ENCODE data around the gene PECR. TPM values are rescaled to one million over a fixed set of nuclear protein-coding genes. Genes with fewer than 3 reads are reported as not detected.

Gene PECR
- total and polyA plus RNA-seq, 10 donors = 5.0 to 16.9 (median 9.9) TPM

DNA sequence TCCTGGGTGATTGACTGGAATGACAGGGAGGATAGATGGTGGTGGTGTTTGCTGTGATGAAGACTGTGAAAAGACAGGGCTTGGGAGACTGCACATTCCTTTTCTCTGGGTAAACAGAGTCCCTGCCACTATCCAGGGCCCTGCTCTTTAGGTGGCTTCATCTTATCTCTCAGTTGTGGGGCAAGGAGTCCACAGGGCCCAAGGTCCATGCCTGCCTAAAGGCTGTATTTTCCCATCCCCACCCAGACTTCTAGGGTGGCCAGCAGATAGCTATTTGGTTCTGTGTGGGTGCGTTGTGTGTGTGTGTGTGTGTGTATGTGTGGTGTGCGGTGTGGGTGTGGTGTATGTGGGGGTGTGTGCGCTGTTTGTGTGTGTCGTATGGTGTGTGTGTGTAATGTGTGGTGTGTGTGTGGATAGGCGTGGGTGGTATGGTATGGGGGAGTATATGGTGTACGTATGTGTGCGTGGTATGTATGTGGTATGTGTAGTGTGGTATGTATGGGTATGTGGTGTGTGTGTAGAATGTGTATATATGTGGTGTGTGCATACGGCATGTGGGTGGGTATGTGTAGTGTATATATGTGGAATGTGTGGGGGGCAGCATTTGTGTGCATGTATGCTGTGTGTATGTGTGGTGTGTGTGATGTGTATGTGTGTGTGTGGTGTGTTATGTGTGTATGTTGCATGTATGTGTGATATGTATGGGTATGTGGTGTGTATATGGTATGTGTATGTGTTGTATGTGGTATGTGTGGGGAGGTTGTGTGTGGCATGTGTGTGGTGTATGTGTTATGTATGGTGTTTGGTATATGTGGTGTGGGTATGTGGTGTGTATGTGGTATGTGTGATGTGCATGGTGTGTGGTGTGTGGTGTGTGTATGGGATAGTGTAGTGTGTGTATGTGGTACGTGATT lies 17.1 kb upstream of the PECR start:
- Histone ChIP-seq H3K27ac (no peak overlapping the region), H3K4me1 (no peaks in the 10 kb centered on the region), H3K36me3 (peaks cover 0 to 20% (median 3%) of the 10 kb centered on the region in 6 donors), H3K9me3 (no peaks in the 10 kb centered on the region), H3K4me3 (no peak overlapping the region), H3K27me3 (replicated peaks in 1 of 7) (no peaks in the 10 kb centered on the region)
- TF ChIP-seq, protein P1, sequence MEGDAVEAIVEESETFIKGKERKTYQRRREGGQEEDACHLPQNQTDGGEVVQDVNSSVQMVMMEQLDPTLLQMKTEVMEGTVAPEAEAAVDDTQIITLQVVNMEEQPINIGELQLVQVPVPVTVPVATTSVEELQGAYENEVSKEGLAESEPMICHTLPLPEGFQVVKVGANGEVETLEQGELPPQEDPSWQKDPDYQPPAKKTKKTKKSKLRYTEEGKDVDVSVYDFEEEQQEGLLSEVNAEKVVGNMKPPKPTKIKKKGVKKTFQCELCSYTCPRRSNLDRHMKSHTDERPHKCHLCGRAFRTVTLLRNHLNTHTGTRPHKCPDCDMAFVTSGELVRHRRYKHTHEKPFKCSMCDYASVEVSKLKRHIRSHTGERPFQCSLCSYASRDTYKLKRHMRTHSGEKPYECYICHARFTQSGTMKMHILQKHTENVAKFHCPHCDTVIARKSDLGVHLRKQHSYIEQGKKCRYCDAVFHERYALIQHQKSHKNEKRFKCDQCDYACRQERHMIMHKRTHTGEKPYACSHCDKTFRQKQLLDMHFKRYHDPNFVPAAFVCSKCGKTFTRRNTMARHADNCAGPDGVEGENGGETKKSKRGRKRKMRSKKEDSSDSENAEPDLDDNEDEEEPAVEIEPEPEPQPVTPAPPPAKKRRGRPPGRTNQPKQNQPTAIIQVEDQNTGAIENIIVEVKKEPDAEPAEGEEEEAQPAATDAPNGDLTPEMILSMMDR (IDR thresholded peaks at IDR 0.05 in 8 of 11, conservative IDR thresholded peaks at IDR 0.05 in 3 of 11) = peak in 1 of 11 experiments; percentile 7
- TF ChIP-seq POLR2AphosphoS5 (IDR thresholded peaks at IDR 0.05) = no peak
- intact Hi-C loops (cut with DNase I; ENCODE audit: low total_unique reads) = no loop called here
- WGBS, 5 donors = 94 to 95% (median 95%) methylated on average over 9 of the region's 9 CpGs
- no peak for DNase-seq

DNA sequence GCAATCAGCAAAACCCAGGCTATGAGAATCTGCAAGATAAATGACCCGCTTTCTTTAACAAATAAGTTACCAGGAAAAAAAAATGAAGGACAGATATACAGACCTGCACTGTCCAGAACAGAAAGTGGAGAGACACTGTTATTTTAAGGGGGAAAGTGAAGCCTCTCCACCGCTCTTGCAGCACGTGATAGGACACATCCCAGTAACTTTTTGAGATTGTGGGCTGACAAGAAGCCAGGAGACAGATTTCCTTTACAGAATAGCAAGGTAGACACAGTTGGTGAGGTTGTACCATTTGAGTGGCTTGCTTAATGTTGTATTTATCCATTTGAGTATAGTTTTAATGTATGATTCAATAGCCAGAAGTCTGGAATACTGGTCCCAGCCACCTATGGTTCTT lies 13.1 kb upstream of the PECR start:
- Histone ChIP-seq H3K27me3 (replicated peaks in 1 of 7) (no peaks in the 10 kb centered on the region), H3K4me1 (no peaks in the 10 kb centered on the region), H3K9me3 (no peaks in the 10 kb centered on the region), H3K4me3 (no peak overlapping the region), H3K36me3 (peaks cover 0 to 11% (median 0%) of the 10 kb centered on the region in 6 donors), H3K27ac (no peak overlapping the region)
- WGBS, 5 donors = 80 to 90% (median 87%) methylated on average over 3 of the region's 3 CpGs
- no peak for TF ChIP-seq POLR2A (IDR thresholded peaks at IDR 0.05)
- TF ChIP-seq, protein P1 (IDR thresholded peaks at IDR 0.05 in 8 of 11, conservative IDR thresholded peaks at IDR 0.05 in 3 of 11) = no peak
- TF ChIP-seq POLR2AphosphoS5 (IDR thresholded peaks at IDR 0.05) = no peak
- intact Hi-C loops (cut with DNase I; ENCODE audit: low total_unique reads) = no loop called here
- DNase-seq = no peak

DNA sequence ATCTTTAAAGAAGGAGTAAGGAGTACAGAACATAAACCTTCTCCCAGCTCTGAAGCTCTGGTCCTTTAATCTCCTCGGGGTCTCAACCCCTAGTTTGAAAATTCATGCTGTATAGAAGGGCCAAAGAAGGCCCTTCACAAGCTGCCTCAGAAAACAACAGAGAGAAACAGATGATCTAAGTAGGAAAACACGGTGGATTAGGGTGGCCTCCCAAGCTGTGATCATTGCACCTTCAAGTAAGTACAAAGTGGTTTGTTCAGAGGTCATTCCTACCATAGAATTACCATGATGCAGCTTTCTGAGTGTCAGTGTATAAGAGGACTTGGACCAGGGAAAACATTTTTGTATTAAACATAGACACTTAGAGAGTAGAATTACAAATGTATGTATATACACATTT lies 11.0 kb upstream of the PECR start:
- Histone ChIP-seq H3K4me1 (no peaks in the 10 kb centered on the region), H3K9me3 (no peaks in the 10 kb centered on the region), H3K36me3 (peaks cover 0 to 7% (median 0%) of the 10 kb centered on the region in 6 donors), H3K27ac (no peak overlapping the region), H3K4me3 (no peak overlapping the region), H3K27me3 (replicated peaks in 1 of 7) (no peaks in the 10 kb centered on the region)
- 80 to 87% (median 84%) methylated on average over 2 of the region's 2 CpGs for WGBS, 5 donors
- intact Hi-C loops (cut with DNase I; ENCODE audit: low total_unique reads) = no loop called here
- TF ChIP-seq, protein P1 (IDR thresholded peaks at IDR 0.05 in 8 of 11, conservative IDR thresholded peaks at IDR 0.05 in 3 of 11) = no peak
- TF ChIP-seq POLR2A (IDR thresholded peaks at IDR 0.05) (no peak), POLR2AphosphoS5 (IDR thresholded peaks at IDR 0.05) (no peak)
- no peak for DNase-seq

DNA sequence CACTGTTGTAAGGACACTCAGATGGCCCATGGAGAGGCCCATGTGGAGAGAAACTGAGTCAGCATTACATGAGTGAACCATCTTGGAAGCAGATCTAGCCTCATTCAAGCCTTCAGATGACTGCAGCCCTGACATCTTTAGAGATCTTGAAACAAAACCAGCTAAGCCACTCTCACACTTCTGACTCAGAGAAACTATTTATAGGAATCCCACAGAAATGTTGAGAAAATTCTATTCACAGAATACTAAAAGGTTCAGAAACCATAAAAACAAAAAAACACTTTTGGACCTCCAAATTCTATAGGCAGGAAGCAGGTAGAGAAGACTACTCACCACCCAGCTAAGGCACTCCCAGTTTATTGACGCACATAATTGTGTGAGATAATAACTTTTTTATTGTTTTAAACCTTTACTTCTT lies 8.8 kb upstream of the PECR start:
- intact Hi-C loops (cut with DNase I; ENCODE audit: low total_unique reads) = no loop called here
- WGBS, 5 donors = 93 to 98% (median 95%) methylated on average over 1 of the region's 1 CpG
- Histone ChIP-seq H3K27me3 (replicated peaks in 1 of 7) (no peaks in the 10 kb centered on the region), H3K4me1 (peaks cover 0 to 9% (median under 1%) of the 10 kb centered on the region in 6 donors), H3K27ac (no peak overlapping the region), H3K36me3 (no peaks in the 10 kb centered on the region), H3K4me3 (no peak overlapping the region), H3K9me3 (no peaks in the 10 kb centered on the region)
- TF ChIP-seq POLR2AphosphoS5 (IDR thresholded peaks at IDR 0.05) = no peak
- TF ChIP-seq POLR2A (IDR thresholded peaks at IDR 0.05) = no peak
- TF ChIP-seq, protein P1 (IDR thresholded peaks at IDR 0.05 in 8 of 11, conservative IDR thresholded peaks at IDR 0.05 in 3 of 11) = no peak
- no peak for DNase-seq

All from spleen (tissue), 11 donors.